Psoas muscle (tissue), 8 donors: Measurements from ENCODE around the gene PARP15. TPM values are rescaled to one million over a fixed set of nuclear protein-coding genes. Genes with fewer than 3 reads are reported as not detected.

Experiments
- ATAC-seq, 4 donors: fragments of 200-7000 bp; cut with Tn5 transposase; one replicate each; pipeline ENCODE4 v1.9.1; 2020; ENCODE audit warnings: moderate library complexity in 3 of 4, mild to moderate bottlenecking in 2 of 4
- DNase-seq, 2 donors: peaks; one replicate each; pipeline ENCODE4 v3.0.0-alpha.2; 2020
- H3K27ac ChIP-seq: fragments of 200-600 bp; one replicate; pipeline ENCODE4 v1.8.0; 2022
- H3K27me3 ChIP-seq, 3 donors: fragments of 200-600 bp in 1 of 3; one replicate each; pipeline versions ENCODE4 v1.6.1 to v1.8.0; 2013 to 2022; ENCODE audit warnings: low read length in 2 of 3, mild to moderate bottlenecking in 2 of 3, moderate library complexity in 1 of 3; ENCODE audit not compliant: insufficient read depth in 3 of 3
- H3K36me3 ChIP-seq, 2 donors: fragments of 200-600 bp in 1 of 2; one replicate each; pipeline versions ENCODE4 v1.6.1 to v1.8.0; 2013 to 2022; ENCODE audit warnings: low read depth in 1 of 2, mild to moderate bottlenecking in 1 of 2, moderate library complexity in 1 of 2; ENCODE audit not compliant: insufficient read depth in 1 of 2
- H3K4me1 ChIP-seq: fragments of 200-600 bp; one replicate; pipeline ENCODE4 v1.8.0; 2022
- H3K4me3 ChIP-seq: fragments of 200-600 bp; one replicate; pipeline ENCODE4 v1.8.0; 2022; ENCODE audit warnings: mild to moderate bottlenecking
- H3K9me3 ChIP-seq: fragments of 200-600 bp; one replicate; pipeline ENCODE4 v1.8.0; 2022
- WGBS, 3 donors: extraction: QIAGEN DNeasy Blood & Tissue Kit; methylation state at CpG; one replicate each; pipeline versions ENCODE4 v1.1.6 to v1.1.7; 2013; 5-methylcytosine and 5-hydroxymethylcytosine counted together
- intact Hi-C, 2 donors: fragments of 100-400 bp; cut with DNase I; formaldehyde crosslinking; loops; one replicate each; pipeline versions ENCODE4 v1.11.0 to v1.14.2; 2022
- polyA plus RNA-seq, 3 donors: library from polyadenylated mRNA; stranded (reverse); fragments of 200-250 nt; gene quantifications; one replicate each; pipeline ENCODE4 v1.2.3, GENCODE V29; 2013
- total RNA-seq, 4 donors: library from RNA; stranded (reverse); fragmentation: NEBNext Ultra II Directional in 2 of 4; extraction: Animal tissue kit (Norgen Biotek cat#: 25700) in 2 of 4; gene quantifications; one replicate each; pipeline versions ENCODE4 v1.2.1 to v1.2.4, GENCODE V29; 2021 to 2023
- TF ChIP-seq, protein P1 (sequence below): fragments of 200-600 bp; IDR thresholded peaks from one replicate; pipeline ENCODE4 v1.8.0; 2022; ENCODE audit warnings: antibody characterized with exemption
- donor health status: healthy with polysubstance abuse.
- donor health status: DM: no; HTN: no; CAD: no; lungs with moderate emphysema.
- donor health status: Bipolar disorder and iron deficiency.
- donor health status: healthy.
- donor health status: DM: yes; HTN: yes; CAD: no.
- donor health status: DM: no; HTN: no; CAD: no.
- donor health status: DM: no; HTN: no; CAD: no.
- donor health status: DM: yes; HTN: yes; CAD: no.

The PARP15 gene
- total and polyA plus RNA-seq, 7 donors, result 0.11 to 1.0 (median 0.34) TPM

- H3K4me3 ChIP-seq, result no peak overlapping the region
- no peaks in the 10 kb centered on the region for H3K27me3 ChIP-seq
- no peak overlapping the region for H3K27ac ChIP-seq
- no peaks in the 10 kb centered on the region for H3K36me3 ChIP-seq
- no peaks in the 10 kb centered on the region for H3K9me3 ChIP-seq
- no peaks in the 10 kb centered on the region for H3K4me1 ChIP-seq
- TF ChIP-seq, protein P1, sequence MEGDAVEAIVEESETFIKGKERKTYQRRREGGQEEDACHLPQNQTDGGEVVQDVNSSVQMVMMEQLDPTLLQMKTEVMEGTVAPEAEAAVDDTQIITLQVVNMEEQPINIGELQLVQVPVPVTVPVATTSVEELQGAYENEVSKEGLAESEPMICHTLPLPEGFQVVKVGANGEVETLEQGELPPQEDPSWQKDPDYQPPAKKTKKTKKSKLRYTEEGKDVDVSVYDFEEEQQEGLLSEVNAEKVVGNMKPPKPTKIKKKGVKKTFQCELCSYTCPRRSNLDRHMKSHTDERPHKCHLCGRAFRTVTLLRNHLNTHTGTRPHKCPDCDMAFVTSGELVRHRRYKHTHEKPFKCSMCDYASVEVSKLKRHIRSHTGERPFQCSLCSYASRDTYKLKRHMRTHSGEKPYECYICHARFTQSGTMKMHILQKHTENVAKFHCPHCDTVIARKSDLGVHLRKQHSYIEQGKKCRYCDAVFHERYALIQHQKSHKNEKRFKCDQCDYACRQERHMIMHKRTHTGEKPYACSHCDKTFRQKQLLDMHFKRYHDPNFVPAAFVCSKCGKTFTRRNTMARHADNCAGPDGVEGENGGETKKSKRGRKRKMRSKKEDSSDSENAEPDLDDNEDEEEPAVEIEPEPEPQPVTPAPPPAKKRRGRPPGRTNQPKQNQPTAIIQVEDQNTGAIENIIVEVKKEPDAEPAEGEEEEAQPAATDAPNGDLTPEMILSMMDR, result no peak
- no peak for DNase-seq
- intact Hi-C loops, result no loop called here
- ATAC-seq, result no peak
- WGBS, 3 donors, result 80 to 84% (median 81%) methylated on average over 8 of the region's 8 CpGs
Observed at GRCh38 chr3:122668930-122669730, 91.7 kb downstream of the PARP15 start.

- Histone ChIP-seq H3K9me3 (no peaks in the 10 kb centered on the region), H3K4me3 (no peak overlapping the region), H3K27ac (no peak overlapping the region), H3K36me3 (no peaks in the 10 kb centered on the region), H3K27me3 (no peaks in the 10 kb centered on the region), H3K4me1 (no peaks in the 10 kb centered on the region)
- DNase-seq (no peak), ATAC-seq (no peak)
- TF ChIP-seq, protein P1, result no peak
- WGBS, 3 donors, result 68 to 70% (median 69%) methylated on average over 2 of the region's 2 CpGs
- intact Hi-C loops, result no loop called here
Observed at GRCh38 chr3:122671553-122671952, 94.1 kb downstream of the PARP15 start.

- Histone ChIP-seq H3K4me1 (no peaks in the 10 kb centered on the region), H3K4me3 (no peak overlapping the region), H3K27ac (no peak overlapping the region), H3K9me3 (no peaks in the 10 kb centered on the region), H3K27me3 (no peaks in the 10 kb centered on the region), H3K36me3 (no peaks in the 10 kb centered on the region)
- intact Hi-C loops, result no loop called here
- WGBS, 3 donors, result 46 to 62% (median 56%) methylated on average over 3 of the region's 3 CpGs
- TF ChIP-seq, protein P1, result no peak
- no peak for ATAC-seq
- no peak for DNase-seq
Observed at GRCh38 chr3:122674339-122674738, 96.9 kb downstream of the PARP15 start.

DNA sequence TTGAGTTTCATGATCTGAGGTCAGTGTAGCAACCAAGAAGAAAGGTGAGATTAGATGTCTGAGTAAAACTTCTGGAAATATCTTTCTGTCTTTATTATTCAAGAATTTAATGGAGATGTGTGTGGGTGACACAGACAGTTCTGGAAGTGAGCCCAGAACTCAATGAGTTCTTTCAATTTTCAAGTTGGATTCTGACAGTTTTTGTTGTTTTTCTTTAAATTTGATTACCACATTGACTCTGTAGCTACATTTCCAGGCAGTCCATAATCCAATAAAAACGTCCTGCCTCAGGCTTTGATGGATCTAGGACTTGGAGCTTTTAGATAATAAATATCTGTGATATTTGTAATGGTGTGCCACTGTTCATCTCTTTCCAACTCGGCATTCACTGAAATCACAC is 99.3 kb downstream of the PARP15 start:
- H3K36me3 ChIP-seq, result no peaks in the 10 kb centered on the region
- ATAC-seq, result no peak
- TF ChIP-seq, protein P1, result no peak
- intact Hi-C loops, result no loop called here
- no peak for DNase-seq
- WGBS, 3 donors, result 63 to 73% (median 72%) methylated on average over 2 of the region's 2 CpGs
- H3K9me3 ChIP-seq, result no peaks in the 10 kb centered on the region
- no peak overlapping the region for H3K27ac ChIP-seq
- no peak overlapping the region for H3K4me3 ChIP-seq
- H3K27me3 ChIP-seq, result no peaks in the 10 kb centered on the region
- no peaks in the 10 kb centered on the region for H3K4me1 ChIP-seq

DNA sequence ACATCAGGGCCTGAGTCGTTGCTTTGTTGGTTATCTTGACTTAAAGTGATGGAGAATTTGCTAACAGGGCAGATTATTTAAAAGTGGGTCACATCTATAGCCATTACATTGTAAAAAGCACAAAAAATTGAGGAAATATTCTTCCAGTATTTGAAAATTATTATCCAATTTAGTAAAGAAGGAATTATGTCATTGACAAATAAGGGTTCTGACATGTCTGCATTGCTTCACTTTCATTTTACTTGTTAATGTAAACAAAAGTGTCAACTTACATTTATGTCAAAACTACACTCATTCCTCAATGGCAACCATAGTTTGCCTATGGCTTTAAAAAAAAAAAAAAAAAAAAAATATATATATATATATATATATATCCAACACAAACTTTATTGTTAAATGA is 99.8 kb downstream of the PARP15 start:
- TF ChIP-seq, protein P1, result no peak
- intact Hi-C loops, result no loop called here
- 74 to 79% (median 75%) methylated on average over 1 of the region's 1 CpG for WGBS, 3 donors
- no peak for ATAC-seq
- no peaks in the 10 kb centered on the region for H3K36me3 ChIP-seq
- no peaks in the 10 kb centered on the region for H3K9me3 ChIP-seq
- H3K27me3 ChIP-seq, result no peaks in the 10 kb centered on the region
- no peaks in the 10 kb centered on the region for H3K4me1 ChIP-seq
- no peak for DNase-seq
- no peak overlapping the region for H3K27ac ChIP-seq
- H3K4me3 ChIP-seq, result no peak overlapping the region
